Right ventricle myocardium superior (tissue), 1 donor: Measurements from ENCODE around the gene NSG2. TPM values are rescaled to one million over a fixed set of nuclear protein-coding genes. Genes with fewer than 3 reads are reported as not detected.

Experiments
- ATAC-seq: fragments of 200-7000 bp; cut with Tn5 transposase; one replicate; pipeline ENCODE4 v1.9.1; 2020; ENCODE audit warnings: mild to moderate bottlenecking; ENCODE audit not compliant: poor library complexity
- DNase-seq: peaks from one replicate; pipeline ENCODE4 v3.0.0-alpha.2; 2020
- intact Hi-C: fragments of 100-400 bp; cut with DNase I; formaldehyde crosslinking; loops from one replicate; pipeline ENCODE4 v1.11.2; 2022
- total RNA-seq: library from RNA; stranded (reverse); fragmentation: NEBNext Ultra II Directional; extraction: Animal tissue kit (Norgen Biotek cat#: 25700); gene quantifications from one replicate; pipeline ENCODE4 v1.2.1, GENCODE V29; 2021
- donor health status: DM: no; HTN: yes; CAD: no; lungs with severe emphysema.

Gene NSG2
- total RNA-seq, 1 donor from 2014 or later, result 0.11 TPM

DNA sequence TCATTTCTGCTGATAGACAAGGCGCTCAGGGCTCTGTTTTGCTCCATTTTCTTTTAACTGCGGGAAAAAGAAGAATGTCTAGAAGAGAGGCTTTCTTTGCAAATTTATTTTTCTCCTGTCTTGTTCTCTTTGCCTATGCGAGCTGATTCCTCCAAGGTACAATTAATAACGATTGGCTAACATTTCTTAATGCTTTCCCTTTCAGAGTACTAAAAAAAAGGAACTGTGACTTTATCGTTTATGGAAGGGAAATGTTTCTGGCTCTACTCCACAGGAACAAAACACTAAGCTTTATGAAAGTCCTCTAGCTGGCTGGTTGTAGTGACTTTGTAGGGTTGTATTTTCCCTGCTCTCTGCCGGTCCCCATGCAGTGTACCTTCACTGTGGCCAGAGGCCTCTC lies 11.7 kb downstream of the NSG2 start:
- no peak for ATAC-seq
- no peak for DNase-seq
- intact Hi-C loops, result no loop called here

DNA sequence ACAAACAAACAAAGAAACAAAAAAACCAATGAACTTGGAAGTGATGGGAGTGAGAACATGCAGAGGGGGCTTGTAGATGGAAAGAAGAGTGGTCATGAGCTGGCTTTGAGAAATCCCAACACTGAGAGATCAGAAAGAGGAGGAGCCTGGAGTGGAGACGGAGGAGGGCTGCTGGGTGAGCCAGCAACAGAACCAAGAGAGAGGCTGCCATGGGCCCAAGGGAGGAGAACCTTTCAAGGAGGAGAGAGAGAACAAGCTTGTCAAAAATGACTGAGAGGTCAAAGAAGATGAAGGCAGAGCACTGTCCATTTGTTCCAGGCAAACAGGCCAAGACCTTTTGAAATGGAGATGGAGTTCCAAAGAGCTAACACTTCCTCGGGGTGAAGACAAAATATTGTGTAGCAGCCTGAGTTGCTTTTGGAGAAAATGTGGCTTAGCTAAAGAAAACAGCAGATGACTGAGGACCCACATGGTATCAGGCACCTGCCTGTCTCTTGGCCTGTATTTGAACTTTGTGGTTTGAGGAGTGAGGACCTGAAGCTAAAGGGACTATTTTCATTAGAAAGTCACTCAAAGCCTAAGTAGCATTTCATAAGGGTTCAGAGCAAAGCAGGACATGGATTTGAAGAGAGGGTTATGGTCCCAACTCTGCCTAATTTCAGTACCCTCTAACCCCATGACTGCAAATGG lies 13.1 kb downstream of the NSG2 start:
- ATAC-seq (no peak), DNase-seq (no peak)
- intact Hi-C loops, result no loop called here

DNA sequence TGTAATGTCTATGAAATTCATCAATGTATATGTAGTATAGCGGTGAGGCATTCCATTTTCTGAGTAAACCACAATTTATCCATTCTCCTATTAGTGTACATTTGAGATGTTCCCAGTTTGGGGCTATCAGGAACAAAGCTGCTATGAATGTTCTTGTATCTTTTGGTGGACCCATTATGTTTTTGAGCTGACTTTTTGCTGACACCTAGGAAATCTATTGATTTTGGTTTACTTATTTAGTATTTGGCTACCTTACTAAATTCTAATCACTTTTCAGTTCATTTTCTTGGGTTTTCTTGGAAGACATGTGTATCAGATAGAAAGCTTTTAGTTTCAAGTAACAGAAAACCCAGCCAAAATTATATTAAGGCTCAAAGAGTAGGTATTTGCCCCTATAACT lies 13.7 kb downstream of the NSG2 start:
- no peak for ATAC-seq
- no peak for DNase-seq

DNA sequence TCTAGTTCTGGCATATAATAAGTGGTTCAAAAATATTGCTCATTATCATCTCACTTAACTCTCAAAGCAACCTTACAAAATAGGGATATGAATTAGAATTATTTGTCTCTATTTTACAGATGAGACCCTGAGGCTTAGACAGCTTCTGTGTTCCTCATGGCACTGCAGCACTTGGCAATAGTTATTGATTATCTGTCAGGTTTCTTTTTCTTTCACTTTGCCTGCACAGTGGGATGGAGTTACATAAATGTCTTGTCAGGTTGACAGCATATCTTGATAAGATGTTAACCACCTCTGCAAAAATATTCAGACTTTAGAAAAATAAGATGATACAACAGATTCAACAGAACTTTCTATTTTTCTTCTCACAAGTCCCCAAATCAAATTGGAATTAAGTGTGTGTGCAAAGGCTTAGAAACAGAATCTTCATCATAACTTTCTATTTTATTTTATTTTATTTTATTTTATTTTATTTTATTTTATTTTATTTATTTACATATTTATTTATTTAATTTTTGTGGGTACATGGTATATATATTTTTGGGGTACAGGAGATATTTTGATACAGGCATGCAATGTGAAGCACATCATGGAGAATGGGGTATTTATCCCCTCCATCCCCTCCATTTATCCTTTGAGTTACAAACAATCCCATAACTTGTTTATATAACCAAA lies 17.7 kb downstream of the NSG2 start:
- DNase-seq (no peak), ATAC-seq (no peak)
- intact Hi-C loops, result no loop called here

More for the DNA sequence above, 13.7 kb downstream of the NSG2 start:
- intact Hi-C loops, result no loop called here

DNA sequence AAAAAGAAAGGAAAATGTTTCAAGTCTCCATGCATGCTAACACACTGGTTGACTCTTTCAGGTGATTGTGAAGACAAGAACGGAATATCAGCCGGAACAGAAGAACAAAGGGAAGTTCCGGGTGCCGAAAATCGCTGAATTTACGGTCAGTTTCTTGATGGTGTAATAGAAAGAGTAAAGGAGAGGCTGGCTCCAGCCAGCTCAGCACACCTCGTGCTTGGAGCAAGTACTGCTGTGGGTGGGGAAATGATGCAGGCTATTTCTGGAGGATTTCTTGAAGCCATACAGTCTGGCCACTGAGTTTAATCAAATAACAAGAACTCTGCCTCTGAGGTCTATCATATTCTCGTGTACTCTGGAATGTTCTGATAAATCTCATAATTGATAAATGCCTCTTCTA lies 18.7 kb downstream of the NSG2 start:
- DNase-seq (no peak), ATAC-seq (no peak)
- intact Hi-C loops, result no loop called here

DNA sequence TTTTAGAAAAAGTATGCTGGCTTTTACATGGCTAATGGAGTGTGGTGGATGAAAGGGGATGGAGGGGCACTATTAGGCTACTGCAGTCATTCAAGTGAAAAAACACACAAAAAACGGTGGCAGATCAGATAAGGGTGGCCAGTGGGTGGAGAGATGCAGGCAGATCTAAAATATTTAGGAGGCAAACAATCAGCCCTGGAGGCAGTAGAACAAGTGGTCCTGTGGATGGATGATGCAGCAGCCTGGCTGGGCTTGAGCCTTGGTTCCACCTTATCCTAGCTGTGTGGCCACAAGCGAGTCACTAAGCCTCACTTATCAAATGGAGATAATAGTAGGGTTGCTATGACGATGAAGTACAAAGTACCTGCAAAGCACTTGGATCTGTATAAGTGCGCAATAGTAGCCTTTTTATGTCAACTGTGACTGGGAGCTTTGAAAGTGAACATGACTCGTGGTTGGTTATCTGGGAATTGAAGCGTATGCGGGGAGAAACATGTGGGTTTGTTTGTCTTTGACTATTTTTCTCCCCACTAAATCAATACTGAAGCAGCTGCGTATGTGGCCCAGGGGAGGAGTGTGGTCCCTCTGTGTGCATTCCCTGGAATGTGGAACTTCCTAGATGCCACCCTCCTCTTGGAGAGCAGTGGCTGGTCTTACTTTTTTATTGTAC lies 20.2 kb downstream of the NSG2 start:
- DNase-seq, result no peak
- intact Hi-C loops, result no loop called here
- ATAC-seq, result no peak

DNA sequence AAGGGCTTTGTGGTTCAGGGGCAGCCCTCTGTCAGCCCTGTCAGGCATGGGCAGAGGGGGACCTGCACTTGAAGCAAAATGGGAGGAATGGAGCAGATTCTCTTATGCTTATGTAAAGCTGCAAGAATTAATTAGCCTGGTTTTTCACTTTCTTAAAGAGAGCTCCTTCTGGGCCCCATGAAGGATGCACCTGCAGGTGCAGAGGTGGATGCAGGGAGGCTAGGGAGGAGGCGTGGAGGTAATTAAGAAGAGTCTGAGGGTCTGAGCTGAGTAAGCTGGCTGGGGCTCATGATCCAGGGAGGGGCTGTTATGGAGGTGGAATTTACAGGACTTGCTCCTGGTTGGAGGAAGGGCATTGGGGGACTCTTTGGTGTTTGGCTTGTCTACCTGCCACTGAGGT lies 22.0 kb downstream of the NSG2 start:
- DNase-seq (no peak), ATAC-seq (no peak)
- intact Hi-C loops, result no loop called here

DNA sequence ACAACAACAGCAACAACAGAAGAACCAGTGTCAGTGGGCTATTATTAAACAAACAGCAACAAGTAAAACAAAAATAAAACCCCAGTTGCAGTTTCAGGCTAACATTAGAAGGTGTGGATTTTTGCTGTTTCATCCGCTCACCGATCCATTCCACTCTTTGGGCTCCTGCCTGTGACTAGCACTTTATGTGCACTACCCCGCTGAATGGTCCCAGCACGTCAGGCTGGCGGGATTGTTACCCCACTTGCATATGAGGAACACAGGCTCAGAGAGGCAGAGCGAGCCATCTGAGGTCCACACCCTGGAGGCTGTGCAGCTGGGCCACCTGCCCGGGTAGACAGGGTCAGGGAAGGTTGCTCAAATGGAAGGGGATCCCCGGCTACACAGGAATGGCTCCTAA lies 26.0 kb downstream of the NSG2 start:
- DNase-seq, result no peak
- no peak for ATAC-seq
- intact Hi-C loops, result no loop called here

DNA sequence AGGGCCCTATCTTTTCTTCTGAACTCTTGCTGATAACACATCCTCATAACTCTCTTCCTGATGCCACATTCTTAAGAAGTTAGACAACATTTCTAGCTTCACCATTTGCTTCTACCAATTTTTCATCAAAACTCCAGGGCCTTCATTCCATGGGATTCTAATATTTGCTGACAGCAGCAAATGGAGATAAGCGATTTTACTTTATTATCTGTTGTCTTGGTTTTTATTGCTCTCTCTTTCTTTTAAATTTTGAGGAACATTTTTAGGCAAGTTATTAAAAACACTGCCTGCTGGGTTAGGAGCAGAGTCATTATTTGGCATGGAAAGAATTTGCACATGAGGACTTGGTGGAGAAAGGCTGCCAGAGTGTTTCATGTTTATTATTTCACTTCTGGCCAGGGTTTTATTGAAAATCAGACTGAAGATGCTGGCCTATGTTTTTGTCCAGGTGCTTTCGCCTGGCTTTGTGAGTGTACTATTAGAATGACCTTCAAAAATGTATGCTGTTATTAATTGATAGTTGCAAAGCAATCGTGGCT lies 27.7 kb downstream of the NSG2 start:
- intact Hi-C loops, result no loop called here
- ATAC-seq, result no peak
- no peak for DNase-seq

DNA sequence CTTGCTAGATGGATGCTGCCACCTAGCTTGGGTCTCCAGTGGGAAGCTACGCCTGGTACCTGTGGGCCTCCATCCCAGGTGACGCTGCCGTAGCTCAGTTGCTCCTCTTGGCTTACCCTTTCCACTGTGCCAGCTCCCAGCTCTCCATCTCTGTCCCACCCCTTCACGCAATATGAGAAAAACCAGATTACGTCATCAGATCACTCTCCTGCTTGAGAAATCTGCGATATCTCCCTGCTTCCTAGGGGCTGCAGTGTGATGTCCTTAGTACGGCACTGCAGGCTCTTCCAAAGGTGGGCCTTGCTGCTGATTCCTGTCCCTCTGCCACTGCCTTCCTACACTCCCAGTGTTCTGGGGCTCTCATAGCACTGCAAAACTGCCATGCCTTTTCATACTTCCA lies 28.9 kb downstream of the NSG2 start:
- ATAC-seq (no peak), DNase-seq (no peak)
- intact Hi-C loops, result no loop called here

DNA sequence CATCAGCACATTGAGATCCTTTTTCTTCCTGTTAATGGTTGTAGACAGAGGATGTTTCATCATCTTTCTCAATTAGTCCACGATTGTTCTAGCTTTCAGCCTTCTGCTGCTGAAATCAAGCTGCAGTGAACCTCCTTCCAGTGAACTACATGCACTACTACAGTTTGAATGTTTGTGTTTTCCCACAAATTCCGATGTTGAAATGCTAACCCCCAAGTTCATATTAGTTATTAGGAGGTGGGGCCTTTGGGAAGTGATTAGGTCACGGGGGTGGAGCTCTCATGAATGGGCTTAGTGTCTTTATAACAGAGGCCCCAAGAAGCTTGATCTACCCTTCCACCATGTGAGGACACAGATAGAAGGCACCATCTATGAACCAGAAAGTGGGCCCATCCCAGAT lies 32.9 kb downstream of the NSG2 start:
- DNase-seq, result no peak
- intact Hi-C loops, result no loop called here
- ATAC-seq, result no peak

DNA sequence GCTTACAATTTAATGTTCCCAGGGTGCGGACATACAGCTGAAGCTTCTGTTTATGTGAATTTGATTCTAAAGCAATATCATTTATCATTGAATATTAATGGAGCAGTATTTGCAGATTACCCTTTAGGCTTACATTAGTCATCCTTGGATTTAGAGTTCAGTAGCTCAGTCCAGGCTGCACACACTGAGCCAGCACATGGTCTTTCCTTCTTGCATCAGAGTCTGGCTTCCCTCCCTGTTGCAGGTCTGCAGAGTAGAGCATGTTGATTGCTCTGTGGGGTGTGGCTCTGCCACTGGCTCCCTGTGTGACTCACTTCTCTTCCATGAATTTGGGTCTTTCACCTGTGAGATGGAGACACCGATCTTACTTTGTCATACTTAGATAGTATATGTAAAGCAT lies 36.8 kb downstream of the NSG2 start:
- DNase-seq (no peak), ATAC-seq (no peak)
- intact Hi-C loops, result no loop called here

DNA sequence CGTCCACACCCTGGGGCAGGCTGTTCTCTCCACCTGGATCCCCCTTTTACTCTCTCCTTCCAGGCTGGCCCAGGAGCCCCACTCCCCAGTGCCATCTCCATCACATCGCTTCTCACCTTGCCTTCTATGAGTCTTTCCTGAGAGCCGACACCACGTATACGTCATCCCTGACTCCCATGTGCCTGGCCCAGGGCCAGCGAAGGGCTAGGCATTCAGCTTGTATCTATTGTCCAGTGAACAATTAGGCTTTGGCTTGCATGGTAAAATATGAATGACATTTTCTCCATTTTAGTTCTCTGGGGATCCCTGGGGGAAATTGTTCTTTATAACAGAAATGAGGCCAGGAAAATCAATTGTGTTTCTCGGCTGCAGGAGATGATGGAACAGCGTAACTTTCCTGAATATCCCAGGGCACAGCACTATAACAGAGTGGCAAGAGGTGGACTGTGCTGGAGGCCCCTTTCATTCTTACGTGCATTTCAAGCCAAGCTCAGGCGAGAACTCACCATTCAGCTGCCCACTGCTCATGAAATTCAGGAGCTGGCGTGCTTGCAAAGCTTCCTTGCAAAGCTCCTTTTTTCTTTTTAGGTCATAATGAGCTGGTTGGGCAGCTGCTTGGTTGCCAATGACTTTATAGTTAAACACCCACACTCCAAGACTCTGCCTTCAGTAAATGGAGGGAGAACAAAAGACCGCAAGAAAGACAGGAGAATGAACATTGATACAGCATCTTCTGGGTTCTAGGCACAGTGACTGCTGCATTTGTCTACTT lies 37.7 kb downstream of the NSG2 start:
- ATAC-seq (no peak), DNase-seq (no peak)
- intact Hi-C loops, result no loop called here

DNA sequence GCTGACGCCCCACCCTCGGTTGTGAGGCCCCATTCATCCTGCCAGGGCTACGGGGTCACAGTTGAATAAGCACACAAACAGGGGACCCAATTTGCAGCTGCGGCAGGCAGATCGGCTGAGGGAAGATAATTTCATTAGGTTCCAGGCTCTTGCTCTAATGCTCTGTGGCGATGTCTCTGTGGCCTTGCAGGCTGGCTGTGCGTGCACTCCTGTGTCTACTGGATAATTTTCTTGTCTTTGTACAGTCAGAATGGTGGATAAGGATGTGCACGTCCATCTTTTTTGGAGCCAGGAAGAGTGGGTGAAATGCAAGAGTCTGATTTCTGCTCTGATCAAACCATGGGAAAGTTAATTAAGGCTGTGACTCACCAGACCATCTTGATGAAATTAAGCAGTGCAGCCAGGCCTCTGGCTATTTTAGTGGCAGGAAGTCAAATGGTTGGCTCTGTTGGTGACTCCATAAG lies 39.2 kb downstream of the NSG2 start:
- DNase-seq (no peak), ATAC-seq (no peak)
- intact Hi-C loops, result no loop called here

DNA sequence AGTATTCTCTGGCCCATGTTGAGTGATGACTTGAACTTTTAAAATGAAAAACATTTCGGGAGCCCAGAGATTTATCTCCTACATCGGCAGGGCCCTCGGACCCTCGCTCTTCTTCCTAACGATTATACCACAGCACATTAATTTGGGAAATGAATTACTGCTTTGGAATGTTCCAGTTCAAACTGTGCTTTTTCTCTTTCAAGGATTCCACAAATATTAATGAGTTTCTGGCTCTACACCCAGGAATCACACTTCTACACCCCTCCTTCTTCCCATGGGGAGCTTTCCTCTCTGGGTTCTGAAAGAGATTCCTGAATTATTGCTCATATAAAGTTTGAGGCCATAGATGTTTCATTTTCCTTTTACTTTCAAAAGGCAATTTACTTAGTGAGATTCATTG lies 41.2 kb downstream of the NSG2 start:
- ATAC-seq (no peak), DNase-seq (no peak)
- intact Hi-C loops, result no loop called here

DNA sequence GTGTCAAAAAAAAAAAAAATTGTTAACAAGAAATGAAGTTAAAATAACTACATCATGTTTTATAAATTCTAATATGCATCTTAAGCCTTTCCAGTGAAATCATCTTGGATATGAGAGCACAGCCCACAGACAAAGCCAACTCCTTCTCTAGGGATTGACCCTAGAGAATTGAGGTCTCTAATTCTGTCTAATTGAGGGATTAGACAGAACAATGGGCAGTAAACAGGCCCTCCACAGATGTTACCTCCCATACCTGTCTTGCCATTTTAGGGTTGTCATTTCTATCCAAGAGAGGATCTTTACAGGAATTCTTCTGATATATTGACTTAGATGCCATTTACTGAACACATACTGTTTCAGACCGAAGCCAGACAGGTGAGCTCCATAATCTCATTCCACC lies 42.3 kb downstream of the NSG2 start:
- ATAC-seq, result no peak
- DNase-seq, result no peak
- intact Hi-C loops, result no loop called here

DNA sequence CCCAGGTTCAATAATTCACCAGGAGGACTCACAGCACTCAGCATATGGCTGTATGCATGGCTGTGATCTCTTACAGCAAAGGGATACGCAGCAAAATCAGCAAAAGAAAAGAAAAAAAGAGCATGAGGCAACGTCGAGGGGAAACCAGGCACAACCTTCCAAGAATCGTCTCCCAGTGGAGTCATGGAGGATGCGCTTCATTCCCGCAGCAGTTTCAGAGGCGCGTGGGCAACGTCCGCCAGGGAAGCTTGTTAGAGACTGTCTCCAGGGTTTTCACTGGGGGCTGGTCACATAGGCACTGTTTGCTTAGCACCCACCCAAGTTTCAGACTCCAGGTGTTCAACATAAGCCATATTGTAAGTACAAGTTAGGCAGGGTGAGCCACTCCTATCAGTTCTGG lies 44.6 kb downstream of the NSG2 start:
- DNase-seq (no peak), ATAC-seq (no peak)
- intact Hi-C loops, result no loop called here

DNA sequence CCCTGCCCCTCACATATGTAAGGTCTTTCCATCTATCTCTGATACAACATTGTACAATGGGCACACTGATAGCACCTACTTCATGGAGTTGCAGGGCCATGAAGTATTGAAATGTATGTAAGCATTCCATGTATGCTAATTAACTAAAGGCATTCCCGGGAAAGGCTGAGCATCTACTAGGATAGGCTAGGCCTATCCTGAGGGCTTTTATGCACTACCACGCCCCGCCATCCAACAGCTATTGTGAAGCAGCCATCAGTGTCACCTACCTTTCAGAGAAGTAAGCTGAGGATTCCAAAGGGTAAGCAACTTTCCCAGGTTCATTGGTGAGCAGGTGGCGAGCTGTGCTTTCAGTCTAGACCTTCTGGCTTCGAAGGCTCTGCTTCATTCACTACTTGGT lies 47.6 kb downstream of the NSG2 start:
- ATAC-seq (no peak), DNase-seq (no peak)
- intact Hi-C loops, result no loop called here

DNA sequence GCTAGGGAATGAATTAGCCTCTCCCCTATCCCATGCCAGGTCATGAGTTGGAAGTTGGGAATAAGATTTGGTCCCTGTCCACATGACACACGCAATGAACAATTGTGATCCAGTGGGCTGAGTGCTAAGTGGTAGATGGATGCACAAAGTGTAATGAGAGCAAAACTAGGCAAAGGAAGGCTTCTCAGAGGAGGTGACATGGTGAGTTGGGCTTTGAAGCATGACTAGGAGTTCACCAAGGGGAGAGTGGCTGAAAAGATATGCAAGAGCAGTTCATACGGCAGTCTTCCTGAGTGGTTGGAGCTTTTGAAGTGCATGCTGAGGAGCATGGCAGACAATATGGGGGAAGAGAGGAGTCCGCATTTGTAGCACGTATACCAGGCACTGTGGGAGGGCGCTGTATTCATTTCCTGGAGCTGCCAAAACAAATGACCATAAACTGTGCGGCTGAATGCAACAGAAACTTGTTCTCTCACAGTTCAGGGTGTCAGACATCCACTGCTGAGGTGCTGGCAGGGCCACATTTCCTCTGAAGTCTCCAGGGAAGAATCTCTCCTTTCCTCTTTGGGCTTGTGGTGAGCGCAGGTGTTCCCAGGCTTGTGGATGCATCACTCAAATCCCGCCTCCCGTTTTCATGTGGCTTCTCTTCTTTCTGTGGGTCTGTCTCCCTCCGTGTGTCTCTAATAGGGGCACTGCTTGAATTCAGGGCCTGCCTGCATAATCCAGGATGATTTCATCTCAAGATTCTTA lies 49.5 kb downstream of the NSG2 start:
- DNase-seq (no peak), ATAC-seq (no peak)
- intact Hi-C loops, result no loop called here
